Fibroblast of the aortic adventitia (primary cell): Measurements from ENCODE around the gene KCNQ1. TPM values are rescaled to one million over a fixed set of nuclear protein-coding genes. Genes with fewer than 3 reads are reported as not detected.

Experiments
- DNase-seq: peaks from one replicate; pipeline ENCODE4 v3.0.0-alpha.2; 2010; ENCODE audit warnings: low read depth
- H3K4me3 ChIP-seq: 2 replicates; pipeline ENCODE4 v1.5.1; 2011; ENCODE audit warnings: low read depth, mild to moderate bottlenecking, control low read depth, low read length, moderate library complexity
- CTCF ChIP-seq: IDR thresholded peaks from 2 replicates; pipeline ENCODE4 v1.5.1; 2011; ENCODE audit warnings: mild to moderate bottlenecking, low read length, control low read depth, inconsistent platforms; ENCODE audit not compliant: insufficient read depth
- total RNA-seq: library from RNA; depleted of rRNA; stranded (reverse); fragments of >200 nt; gene quantifications from 2 replicates; pipeline ENCODE4 v1.2.3, GENCODE V29; 2012; ENCODE audit warnings: low replicate concordance

Gene KCNQ1
- total RNA-seq, 1 donor = not detected

DNA sequence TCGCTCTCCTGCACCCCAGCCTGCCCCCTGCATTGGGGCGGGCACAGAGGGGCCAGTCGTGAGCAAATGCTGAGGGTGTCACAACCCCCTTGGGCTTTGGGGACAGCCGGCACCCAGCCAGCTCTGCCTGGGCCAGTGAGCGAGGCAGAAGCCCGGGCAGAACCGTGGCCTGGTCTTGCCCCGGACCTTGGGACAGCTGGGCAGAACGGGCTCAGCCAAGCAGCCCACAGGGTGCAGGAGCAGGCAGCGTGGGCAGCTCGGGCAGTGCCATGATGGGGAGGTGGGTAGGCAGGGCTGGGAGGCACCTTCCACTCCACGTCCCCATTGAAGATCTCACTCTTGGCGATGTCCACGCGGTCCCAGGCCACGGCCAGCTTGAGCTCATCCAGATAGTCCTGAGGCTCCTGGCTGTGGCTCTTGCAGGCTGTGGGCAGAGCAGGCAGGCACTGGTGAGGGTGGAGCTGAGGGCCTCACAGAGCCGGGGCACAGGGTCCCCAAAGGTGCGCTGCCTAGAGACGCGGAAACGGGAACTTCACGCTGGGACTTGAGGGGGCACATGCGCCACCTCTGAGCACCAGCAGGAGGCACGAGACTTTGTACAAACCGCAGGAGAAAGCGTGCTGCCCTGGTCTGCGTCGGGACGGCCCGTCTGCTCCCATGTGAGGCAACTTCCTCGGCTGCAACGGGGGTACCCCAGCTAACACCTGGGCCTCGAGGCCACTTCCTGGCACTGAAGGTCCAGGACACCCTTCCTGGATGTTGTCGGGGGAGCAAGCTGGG is 29.0 kb upstream of the KCNQ1 start:
- no peak for DNase-seq
- no peak for TF ChIP-seq CTCF
- H3K4me3 ChIP-seq = no peak overlapping the region

DNA sequence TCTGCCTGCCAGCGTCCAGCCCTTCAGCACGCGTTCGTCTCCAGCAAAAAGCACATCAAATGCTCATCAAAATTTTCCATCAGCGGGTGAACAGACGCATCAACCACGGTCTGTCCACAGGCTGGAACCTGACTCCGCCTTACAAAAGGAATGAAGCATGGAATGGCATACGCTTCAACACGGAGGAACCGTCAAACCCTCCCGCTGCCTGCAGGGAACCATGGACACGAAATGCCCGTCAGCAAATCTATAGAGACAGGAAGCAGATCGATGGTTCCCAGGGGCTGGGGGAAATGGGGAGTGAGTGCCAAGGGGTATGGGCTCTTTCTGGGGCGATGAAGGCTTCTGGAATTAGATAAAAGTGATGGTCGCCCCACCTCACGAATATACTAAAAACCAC is 28.0 kb upstream of the KCNQ1 start:
- no peak for TF ChIP-seq CTCF
- DNase-seq = no peak
- H3K4me3 ChIP-seq = no peak overlapping the region

DNA sequence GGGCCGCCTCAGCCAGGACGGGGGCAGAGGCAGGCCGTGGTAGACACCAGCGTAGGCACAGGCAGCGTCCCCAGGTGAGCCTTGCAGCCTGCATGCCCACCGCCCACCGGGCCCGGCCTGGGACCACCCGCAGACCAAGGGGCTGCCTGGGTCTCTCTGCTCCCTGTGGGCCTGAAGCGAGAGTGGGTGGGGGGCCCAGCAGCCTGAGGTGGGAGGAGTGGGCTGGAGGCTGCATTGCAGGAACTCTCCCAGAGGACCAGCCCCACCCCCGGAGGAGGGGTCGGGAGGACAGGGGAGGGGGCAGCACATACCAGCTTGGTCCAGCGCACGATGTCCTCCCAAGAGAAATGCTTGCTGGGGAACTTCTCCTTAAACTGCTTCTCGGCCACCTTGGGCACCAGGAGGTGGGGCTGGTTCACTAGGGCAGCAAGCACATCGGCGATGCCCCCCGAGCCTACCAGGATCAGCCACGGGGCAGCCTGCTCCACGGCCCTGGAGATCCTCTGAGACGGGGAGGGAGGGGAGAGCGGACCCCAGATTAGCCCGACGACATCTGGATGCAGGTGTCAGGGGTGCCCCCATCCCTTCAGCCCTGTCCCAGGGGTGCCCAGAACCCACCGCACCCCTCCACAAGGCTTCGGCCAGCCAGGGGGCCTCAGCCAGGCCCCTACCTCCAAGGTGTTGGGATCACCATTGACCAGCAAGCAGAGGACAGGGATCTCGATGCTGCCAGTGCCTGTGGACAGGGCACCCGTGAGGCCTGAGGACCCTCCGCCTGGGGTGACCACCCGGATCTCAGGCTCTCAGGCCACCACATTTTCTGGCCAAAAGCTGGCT is 26.7 kb upstream of the KCNQ1 start:
- no peak overlapping the region for H3K4me3 ChIP-seq
- no peak for DNase-seq
- no peak for TF ChIP-seq CTCF

- H3K4me3 ChIP-seq = no peak overlapping the region
- DNase-seq = no peak
- no peak for TF ChIP-seq CTCF
These were observed 26.0 kb upstream of the KCNQ1 start for GRCh38 chr11:2418693-2419360.

- TF ChIP-seq CTCF = peak; percentile 92
- no peak overlapping the region for H3K4me3 ChIP-seq
- DNase-seq = peak; percentile 82
These were observed 24.9 kb upstream of the KCNQ1 start for GRCh38 chr11:2419638-2420501.
